Gastrocnemius medialis (tissue), 4 donors: Measurements from ENCODE around the gene ZCWPW1.

ENCODE experiments used
- POLR2A ChIP-seq, 2 donors: fragments of 450-650 bp; IDR thresholded peaks; one replicate each; pipeline ENCODE4 v1.6.1; 2017; ENCODE audit warnings: antibody characterized with exemption in 2 of 2, mild to moderate bottlenecking in 2 of 2, moderate library complexity in 2 of 2
- TF ChIP-seq, protein P1 (sequence below), 5 experiments: fragments of 450-650 bp in 3 of 5; fragments of 200-600 bp in 2 of 5; sonication (generic) in 2 of 5; IDR thresholded peaks in 4 of 5; conservative IDR thresholded peaks in 1 of 5; 1 replicate in 4 of 5; 2 replicates in 1 of 5; pipeline ENCODE4 v1.5.1; 2016 to 2019; ENCODE audit warnings: antibody characterized with exemption in 5 of 5, mild to moderate bottlenecking in 3 of 5, moderate library complexity in 3 of 5

DNA sequence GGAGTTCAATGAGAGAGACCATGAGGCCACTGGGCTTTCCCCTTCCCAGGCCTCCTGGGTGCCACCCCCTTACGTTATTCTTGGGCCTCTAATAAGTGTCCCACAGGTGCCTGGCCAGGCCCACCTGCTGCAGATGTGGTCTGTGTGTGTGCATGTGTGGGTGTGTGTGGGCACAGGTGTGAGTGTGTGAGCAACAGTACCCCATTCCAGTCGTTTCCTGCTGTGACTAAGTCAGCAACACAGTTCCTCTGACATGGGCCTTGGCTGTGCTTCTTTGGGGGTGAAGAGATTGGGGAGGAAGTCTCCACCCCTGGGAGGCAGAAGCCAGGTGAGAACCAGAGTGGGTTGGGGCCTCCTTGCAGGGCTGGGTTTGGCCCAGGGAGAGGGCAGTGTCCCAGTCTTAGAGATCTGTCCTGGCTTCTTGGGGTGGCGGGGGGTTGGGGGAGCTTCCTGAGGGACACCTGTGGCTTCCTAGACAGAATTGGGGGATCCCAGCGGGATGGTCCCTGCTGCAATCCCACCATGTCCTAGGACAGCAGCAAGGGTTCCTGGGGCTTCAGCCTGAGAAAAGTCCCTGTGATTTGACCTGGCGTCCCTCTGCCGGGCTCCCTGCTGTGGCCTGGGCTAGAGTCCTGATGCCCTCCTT lies 74.7 kb downstream of the ZCWPW1 start:
- TF ChIP-seq, protein P1, sequence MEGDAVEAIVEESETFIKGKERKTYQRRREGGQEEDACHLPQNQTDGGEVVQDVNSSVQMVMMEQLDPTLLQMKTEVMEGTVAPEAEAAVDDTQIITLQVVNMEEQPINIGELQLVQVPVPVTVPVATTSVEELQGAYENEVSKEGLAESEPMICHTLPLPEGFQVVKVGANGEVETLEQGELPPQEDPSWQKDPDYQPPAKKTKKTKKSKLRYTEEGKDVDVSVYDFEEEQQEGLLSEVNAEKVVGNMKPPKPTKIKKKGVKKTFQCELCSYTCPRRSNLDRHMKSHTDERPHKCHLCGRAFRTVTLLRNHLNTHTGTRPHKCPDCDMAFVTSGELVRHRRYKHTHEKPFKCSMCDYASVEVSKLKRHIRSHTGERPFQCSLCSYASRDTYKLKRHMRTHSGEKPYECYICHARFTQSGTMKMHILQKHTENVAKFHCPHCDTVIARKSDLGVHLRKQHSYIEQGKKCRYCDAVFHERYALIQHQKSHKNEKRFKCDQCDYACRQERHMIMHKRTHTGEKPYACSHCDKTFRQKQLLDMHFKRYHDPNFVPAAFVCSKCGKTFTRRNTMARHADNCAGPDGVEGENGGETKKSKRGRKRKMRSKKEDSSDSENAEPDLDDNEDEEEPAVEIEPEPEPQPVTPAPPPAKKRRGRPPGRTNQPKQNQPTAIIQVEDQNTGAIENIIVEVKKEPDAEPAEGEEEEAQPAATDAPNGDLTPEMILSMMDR (IDR thresholded peaks at IDR 0.05 in 4 of 5, conservative IDR thresholded peaks at IDR 0.05 in 1 of 5), result no peak
- TF ChIP-seq POLR2A (IDR thresholded peaks at IDR 0.05), result no peak
